Dermis blood vessel endothelial cell (primary cell): ENCODE measurements around the gene IRS1. TPM values are rescaled to one million over a fixed set of nuclear protein-coding genes. Genes with fewer than 3 reads are reported as not detected.
"Not testable (repeated sequence)": the region's sequence is repeated elsewhere in the genome, so short reads cannot be mapped to it uniquely, and the experiment has no call there.

Experiments used
- DNase-seq: peaks from one replicate; pipeline ENCODE4 v3.0.0; 2010
- total RNA-seq: library from RNA; depleted of rRNA; stranded (reverse); fragments of >200 nt; gene quantifications from 2 replicates; pipeline ENCODE4 v1.2.3, GENCODE V29; 2014

Gene IRS1
- total RNA-seq, result 0.17 and 0.23 TPM in 2 replicates

- DNase-seq, result peak; percentile 41
Observed at GRCh38 chr2:226799211-226799975, at the start of gene IRS1. IRS1 (minus strand) TSS chr2:226799820; CDS start chr2:226798738, 1,082 bp downstream.

DNA sequence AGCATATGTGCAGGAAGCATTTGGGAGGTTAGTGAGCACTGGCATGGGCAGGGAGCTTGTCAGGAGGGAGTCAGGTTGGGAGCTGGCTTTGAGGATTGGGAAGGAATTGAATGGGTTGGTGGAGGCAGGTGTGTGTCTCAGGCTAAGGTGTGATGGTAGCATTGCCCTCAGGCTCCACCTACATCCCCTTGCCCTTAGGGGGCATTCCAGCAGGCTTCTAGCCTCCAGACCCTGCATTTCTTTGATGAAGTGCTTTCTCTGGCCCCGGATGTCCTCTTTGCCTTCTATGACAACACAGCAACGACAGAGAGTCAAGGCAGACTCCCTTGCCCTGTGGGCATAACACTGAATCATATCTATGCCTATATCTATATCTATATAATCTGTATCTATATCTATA lies 49.7 kb upstream of the IRS1 start:
- DNase-seq, result no peak

GRCh38 chr2:226847511-226847910 lies 47.9 kb upstream of the IRS1 start:
- DNase-seq, result no peak

GRCh38 chr2:226847090-226847489 lies 47.5 kb upstream of the IRS1 start:
- no peak for DNase-seq

DNA sequence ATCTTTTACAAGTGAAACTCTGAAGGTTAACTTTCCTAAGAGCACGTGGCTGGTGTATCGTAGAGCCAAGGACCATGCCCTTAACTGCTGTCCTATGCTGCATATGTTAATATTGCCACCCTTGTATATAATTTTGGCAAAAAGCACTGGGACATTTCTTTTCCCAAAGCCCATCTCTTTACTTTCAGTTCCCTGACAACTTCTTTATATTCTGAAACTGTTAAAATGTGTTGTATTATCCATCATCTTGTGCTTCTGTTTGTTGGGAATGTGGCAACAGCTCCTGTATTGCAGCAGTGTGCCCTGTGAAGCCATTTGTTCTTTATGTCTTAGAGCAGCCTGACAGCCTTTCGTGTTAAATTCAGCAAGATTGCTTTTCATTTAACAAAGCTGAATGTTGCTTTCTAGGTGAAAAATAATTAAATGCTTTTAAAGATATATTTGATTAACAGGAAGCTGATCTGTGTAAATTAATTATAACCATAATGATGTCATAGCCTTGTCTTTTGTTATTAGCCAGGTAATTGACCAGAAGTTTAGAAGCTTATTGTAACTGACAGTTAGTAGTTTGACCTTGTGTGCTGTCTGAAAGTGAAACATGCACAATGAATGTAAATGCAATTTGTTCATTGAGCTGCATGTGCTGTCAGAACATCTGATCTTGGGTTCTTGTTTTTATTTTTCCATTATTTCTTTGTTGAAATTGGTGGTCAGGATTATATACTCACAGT lies 45.9 kb upstream of the IRS1 start:
- no peak for DNase-seq

DNA sequence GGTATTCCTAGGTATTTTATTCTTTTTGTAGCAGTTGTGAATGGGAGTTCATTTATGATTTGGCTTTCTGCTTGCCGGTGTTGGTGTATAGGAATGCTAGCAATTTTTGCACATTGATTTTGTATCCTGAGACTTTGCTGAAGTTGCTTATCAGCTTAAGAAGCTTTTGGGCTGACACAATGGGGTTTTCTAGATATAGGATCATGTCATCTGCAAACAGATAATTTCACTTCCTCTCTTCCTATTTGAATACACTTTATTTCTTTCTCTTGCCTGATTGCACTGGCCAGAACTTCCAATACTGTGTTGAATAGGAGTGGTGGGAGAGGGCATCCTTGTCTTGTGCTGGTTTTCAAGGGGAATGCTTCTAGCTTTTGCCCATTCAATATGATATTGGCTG lies 43.4 kb upstream of the IRS1 start:
- not testable (repeated sequence) for DNase-seq

GRCh38 chr2:226839951-226840350 lies 40.3 kb upstream of the IRS1 start:
- DNase-seq, result no peak

- no peak for DNase-seq
Observed at GRCh38 chr2:226839161-226839560, 39.5 kb upstream of the IRS1 start.

- DNase-seq, result no peak
Observed at GRCh38 chr2:226838722-226839121, 39.1 kb upstream of the IRS1 start.

- no peak for DNase-seq
Observed at GRCh38 chr2:226837787-226838603, 38.4 kb upstream of the IRS1 start.

- no peak for DNase-seq
Observed at GRCh38 chr2:226837334-226837733, 37.7 kb upstream of the IRS1 start.

- no peak for DNase-seq
Observed at GRCh38 chr2:226836548-226836885, 36.9 kb upstream of the IRS1 start.

- peak; percentile 96 for DNase-seq
Observed at GRCh38 chr2:226835796-226836547, 36.4 kb upstream of the IRS1 start, which contains the start of gene RHBDD1. RHBDD1 (plus strand) TSS chr2:226836054; CDS start chr2:226864694, 28,640 bp downstream.

- peak; percentile 61 for DNase-seq
Observed at GRCh38 chr2:226835420-226835795, 35.8 kb upstream of the IRS1 start.

DNA sequence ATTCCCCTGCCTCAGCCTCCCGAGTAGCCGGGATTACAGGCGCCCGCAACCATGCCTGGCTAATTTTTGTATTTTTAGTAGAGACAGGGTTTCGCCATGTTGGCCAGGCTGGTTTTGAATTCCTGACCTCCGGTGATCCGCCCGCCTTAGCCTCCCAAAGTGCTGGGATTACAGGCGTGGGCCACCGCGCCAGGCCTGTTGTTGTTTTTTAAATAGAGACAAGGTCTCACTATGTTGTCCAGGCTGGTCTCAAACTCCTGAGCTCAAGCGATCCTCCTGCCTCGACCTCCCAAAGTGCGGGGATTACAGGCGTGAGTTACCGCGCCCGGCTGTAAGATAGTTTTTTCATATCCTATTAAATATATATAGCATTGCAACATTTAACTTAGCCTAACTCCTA lies 35.3 kb upstream of the IRS1 start:
- not testable (repeated sequence) for DNase-seq

DNA sequence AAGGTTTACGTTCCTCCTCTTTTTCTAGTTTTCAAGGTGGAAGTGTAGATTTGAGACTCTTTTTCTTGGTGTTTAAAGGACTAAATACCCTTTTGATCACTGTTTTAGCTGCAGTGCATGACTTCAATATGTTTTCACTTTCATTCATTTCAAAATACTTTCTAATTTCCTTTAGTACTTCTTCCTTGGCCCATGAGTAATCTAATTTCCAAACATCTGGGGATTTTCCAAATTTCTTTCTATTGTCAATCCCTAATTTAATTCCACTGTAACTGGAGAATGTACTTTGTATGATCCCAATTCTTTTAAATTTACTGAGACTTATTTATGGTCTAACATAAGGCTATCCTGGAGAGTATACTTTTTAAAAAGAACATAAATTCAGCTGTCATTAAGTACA lies 32.4 kb upstream of the IRS1 start:
- DNase-seq, result no peak

DNA sequence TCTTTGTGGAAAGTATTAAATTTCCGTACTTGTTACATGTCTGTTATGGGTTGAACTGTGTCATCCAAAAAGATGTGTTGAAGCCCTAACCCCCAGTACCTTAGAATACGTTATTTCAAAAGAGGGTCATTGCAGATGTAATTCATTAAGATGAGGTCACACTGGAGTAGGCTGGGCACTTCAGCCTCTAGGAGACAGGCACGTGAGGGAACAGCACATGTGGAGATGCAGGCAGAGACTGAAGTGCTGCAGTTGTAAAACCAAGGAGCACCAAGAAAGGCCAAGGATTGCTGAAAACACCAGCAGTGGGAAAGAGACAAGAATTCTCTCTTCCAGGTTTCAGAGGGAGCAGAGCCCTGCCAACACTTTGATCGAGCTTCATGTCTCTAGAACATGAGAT lies 31.6 kb upstream of the IRS1 start:
- no peak for DNase-seq

- no peak for DNase-seq
Observed at GRCh38 chr2:226829721-226830631, 30.4 kb upstream of the IRS1 start.

GRCh38 chr2:226828191-226828590 lies 28.6 kb upstream of the IRS1 start:
- no peak for DNase-seq

- DNase-seq, result no peak
Observed at GRCh38 chr2:226825056-226825455, 25.4 kb upstream of the IRS1 start.

DNA sequence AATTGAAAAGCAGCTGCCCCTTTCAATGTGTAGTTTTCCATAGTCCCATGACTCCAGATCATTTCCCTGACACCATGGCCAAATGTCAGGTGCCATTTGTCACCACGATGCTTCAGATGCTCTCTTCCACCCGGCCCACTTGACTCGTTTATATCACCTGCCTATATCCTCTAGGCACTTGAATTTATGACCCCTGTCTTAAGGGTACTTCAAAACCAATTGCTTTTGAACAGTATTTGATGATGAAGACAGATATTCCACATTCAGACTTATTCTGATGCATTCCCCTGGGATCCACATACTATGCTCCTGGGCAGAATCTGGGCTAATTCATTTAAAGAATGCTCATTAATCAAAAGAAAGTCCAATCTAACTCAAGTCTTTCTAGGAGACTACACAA lies 19.3 kb upstream of the IRS1 start:
- DNase-seq, result no peak
